GM12891 (cell line): ENCODE measurements around the gene KITLG.

Source experiments
- DNase-seq: peaks from one replicate; pipeline ENCODE4 v3.0.0; 2011; ENCODE audit warnings: low spot score; ENCODE audit not compliant: insufficient read length
- FAIRE-seq: peaks from 2 replicates; lab custom pipeline; 2011; peaks lifted over from hg19 to GRCh38; lab: Jason Lieb, UNC
- PAX5 ChIP-seq: IDR thresholded peaks from 2 replicates; pipeline ENCODE4 v1.6.1; 2011; ENCODE audit warnings: low read length, moderate library complexity, mild to moderate bottlenecking; ENCODE audit not compliant: insufficient read depth, severe bottlenecking
- POLR2A ChIP-seq: IDR thresholded peaks from 2 replicates; pipeline ENCODE4 v1.6.1; 2011; ENCODE audit warnings: low read depth, low read length, control low read depth
- POLR2AphosphoS5 ChIP-seq: IDR thresholded peaks from 2 replicates; pipeline ENCODE4 v1.6.1; 2011; ENCODE audit warnings: low read depth, low read length, control low read depth
- POU2F2 ChIP-seq: IDR thresholded peaks from 2 replicates; pipeline ENCODE4 v1.6.1; 2011; ENCODE audit warnings: low read depth, mild to moderate bottlenecking, control low read depth, low read length, moderate library complexity
- SPI1 ChIP-seq: IDR thresholded peaks from 2 replicates; pipeline ENCODE4 v1.6.1; 2011; ENCODE audit warnings: low read depth, low read length, control low read depth
- TAF1 ChIP-seq: IDR thresholded peaks from 2 replicates; pipeline ENCODE4 v1.6.1; 2011; ENCODE audit warnings: low read depth, low read length, control low read depth

Gene KITLG

DNA sequence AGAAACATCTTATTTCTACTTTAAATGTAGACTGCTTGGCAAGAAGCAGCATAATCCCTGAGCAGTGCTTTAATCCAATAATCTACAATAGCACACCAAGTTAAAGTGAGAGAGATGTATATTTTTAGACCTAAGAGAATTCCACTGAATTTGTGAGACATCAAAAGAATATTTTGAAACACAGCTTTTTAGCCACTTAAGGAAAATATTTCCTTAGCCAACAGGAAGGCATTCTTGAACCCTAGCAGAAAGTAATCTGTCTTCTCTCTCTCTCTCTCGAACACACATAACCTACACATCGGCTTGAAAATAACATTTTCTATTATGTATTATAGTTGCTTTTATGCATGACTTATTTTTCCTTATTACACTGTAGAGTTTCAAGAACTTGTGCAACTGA, 34.0 kb downstream of the KITLG start:
- DNase-seq (no peak), FAIRE-seq (no peak)
- no peak for TF ChIP-seq SPI1

- DNase-seq (no peak), FAIRE-seq (no peak)
- TF ChIP-seq POLR2A (no peak), PAX5 (no peak), POU2F2 (no peak)
Observed at GRCh38 chr12:88544991-88545980, 35.0 kb downstream of the KITLG start.

- DNase-seq (no peak), FAIRE-seq (no peak)
- TF ChIP-seq POU2F2 = no peak
- TF ChIP-seq PAX5 = no peak
- TF ChIP-seq TAF1 = no peak
Observed at GRCh38 chr12:88539893-88540292, 40.4 kb downstream of the KITLG start.

GRCh38 chr12:88538697-88539096, 41.6 kb downstream of the KITLG start:
- TF ChIP-seq POLR2AphosphoS5 (no peak), TAF1 (no peak), POLR2A (no peak), SPI1 (no peak), PAX5 (no peak), POU2F2 (no peak)
- FAIRE-seq = no peak
- DNase-seq = no peak

- TF ChIP-seq PAX5 (no peak), SPI1 (no peak), POLR2A (no peak), POU2F2 (no peak), POLR2AphosphoS5 (no peak), TAF1 (no peak)
- DNase-seq (no peak), FAIRE-seq (no peak)
Observed at GRCh38 chr12:88538250-88538649, 42.0 kb downstream of the KITLG start.

GRCh38 chr12:88530868-88531267, 49.4 kb downstream of the KITLG start:
- FAIRE-seq (no peak), DNase-seq (no peak)
- TF ChIP-seq POU2F2 = no peak

DNA sequence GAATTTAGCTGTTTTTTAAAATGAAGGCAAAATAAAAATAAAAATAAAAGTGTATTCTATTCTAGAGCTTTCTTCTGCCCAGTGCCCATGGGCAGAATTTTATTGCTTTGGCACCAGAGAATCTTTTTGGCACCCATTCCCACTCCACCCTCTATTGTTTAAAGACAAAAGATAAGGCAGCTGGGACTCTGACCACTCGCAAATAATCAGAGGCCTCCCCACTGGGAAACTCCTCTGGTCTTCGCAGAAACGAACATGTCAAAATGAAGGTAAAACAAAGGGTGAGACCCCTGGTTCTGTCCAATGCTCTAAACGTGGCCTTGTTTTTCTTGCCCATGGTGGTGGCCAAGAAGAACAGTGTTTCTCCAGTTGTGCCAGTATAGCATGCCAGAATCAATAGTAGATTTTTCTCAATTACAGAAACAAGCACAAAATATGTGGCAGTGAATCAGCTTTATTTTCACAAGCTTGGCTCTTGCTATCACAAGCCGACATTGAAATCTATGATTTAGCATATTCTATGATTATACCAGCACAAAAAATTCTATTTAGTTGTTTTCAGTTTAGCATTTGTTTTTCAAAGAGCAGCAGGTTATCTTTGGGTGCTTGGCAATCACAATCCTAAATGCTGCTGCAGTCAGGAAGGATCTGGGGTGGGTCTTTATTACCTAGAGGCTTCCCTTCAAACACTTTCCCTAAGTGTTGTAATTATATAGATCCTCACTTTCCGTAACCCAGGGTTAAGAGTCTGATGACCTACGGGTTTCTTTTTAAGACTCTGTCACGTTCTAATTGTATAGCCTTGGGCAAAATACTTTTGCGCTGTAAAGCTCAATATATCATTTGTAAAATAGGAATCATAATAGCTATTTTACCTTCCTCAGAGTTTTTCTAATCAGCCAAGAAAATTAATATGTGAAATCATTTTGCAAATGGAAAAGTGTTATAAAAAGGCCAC, 50.5 kb downstream of the KITLG start:
- no peak for FAIRE-seq
- TF ChIP-seq TAF1 (no peak), PAX5 (no peak), POU2F2 (no peak), POLR2A (no peak)
- DNase-seq = no peak

GRCh38 chr12:88522961-88523360, 57.3 kb downstream of the KITLG start:
- FAIRE-seq (no peak), DNase-seq (no peak)
- TF ChIP-seq POU2F2 (no peak), SPI1 (no peak), PAX5 (no peak), POLR2AphosphoS5 (no peak), TAF1 (no peak)

DNA sequence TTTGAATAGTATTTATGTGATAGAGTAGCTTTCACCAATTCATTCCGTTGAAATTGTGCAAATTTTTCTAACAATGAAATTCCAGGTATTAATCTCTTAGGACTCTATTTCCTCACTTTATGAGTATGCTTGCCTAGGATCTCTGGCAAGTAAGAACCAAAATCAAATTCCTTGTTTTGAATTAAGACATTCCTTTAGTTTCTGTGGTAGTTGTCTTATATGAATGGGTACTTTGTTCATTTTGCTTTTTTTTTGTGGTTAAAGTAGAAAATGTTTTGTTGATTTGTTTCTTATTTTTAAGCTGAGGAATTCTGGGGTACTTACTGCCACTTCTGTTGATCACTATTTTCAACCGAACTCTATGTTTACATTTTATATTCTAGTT, 59.8 kb downstream of the KITLG start:
- TF ChIP-seq POLR2A (no peak), TAF1 (no peak), PAX5 (no peak), POLR2AphosphoS5 (no peak), SPI1 (no peak), POU2F2 (no peak)
- FAIRE-seq = no peak
- DNase-seq = no peak

DNA sequence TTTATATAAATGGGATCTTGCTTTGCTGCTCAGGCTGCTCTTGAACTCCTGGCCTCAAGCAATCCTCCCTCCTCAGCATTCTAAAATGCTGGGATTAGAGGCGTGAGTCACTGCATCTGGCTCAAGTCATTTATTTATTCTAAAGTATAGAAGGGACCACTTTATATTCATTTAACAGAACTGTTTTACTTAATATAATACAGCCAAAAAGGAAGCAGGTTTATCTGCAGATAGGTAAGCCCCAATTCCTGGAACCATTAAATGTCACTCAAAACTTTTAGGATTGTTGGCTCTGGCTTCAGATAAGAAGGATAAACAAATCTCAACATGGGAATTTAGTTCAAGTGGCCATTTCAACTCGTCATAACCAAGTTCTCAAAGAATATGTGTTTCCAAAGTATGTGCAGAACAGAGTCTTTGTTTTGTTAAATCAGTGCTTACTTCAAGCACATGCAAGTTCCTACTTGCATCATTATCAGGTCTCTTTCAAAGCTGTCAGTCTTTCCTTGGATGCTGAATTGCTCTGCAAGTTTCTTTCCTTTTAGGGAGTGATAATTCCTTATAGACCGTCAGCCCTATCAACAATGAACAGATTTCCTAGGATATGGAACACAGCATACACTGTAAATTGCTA, 60.4 kb downstream of the KITLG start:
- DNase-seq = no peak
- no peak for TF ChIP-seq POU2F2
- no peak for TF ChIP-seq PAX5
- no peak for TF ChIP-seq SPI1
- TF ChIP-seq POLR2AphosphoS5 = no peak
- TF ChIP-seq TAF1 = no peak
- TF ChIP-seq POLR2A = no peak
- no peak for FAIRE-seq
